ENCODE measurements around the gene ASB1. TPM values are rescaled to one million over a fixed set of nuclear protein-coding genes. Genes with fewer than 3 reads are reported as not detected.

ASB1 gene
- total RNA-seq, 2 experiments from 2014 or later: 14.3 to 19.6 TPM

DNA sequence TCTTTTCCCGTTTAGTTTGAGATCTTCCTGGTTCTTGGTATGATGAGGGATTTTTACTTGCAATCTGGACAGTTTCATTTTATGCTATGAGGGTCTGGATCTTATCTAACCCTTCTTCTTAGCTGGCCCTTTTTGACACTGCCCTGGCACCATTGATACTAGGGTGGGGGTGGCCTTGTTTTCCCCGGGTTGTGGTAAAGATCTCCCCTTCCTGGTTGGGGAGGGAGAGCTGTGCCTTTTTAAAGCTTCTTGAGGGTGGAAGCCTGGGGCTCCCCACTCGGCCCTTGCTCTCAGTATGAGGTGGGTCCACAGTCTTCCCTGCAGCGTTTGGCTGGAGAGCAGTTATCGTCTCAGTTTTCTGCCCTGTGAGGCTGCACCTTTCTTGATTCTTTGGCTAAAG, 66.1 kb downstream of the ASB1 start:
- intact Hi-C loops (cut with DNase I, micrococcal nuclease): no loop called here
- no peaks in the 10 kb centered on the region for H3K27me3 Mint-ChIP-seq
- Histone ChIP-seq H3K27ac (ENCODE audit: low read depth in 1 of 2, low read length in 2 of 2) (no peak overlapping the region), H3K4me3 (ENCODE audit: low read length) (no peak overlapping the region), H3K9me3 (ENCODE audit: control insufficient read depth in 1 of 2, insufficient read depth in 1 of 2, low read length in 2 of 2) (no peaks in the 10 kb centered on the region), H3K36me3 (ENCODE audit: insufficient read depth, low read length) (no peaks in the 10 kb centered on the region), H3K4me1 (ENCODE audit: insufficient read depth, low read length) (peaks cover 26% of the 10 kb centered on the region), H3K27me3 (ENCODE audit: control insufficient read depth in 1 of 2, insufficient read depth in 2 of 2, low read length in 2 of 2) (no peaks in the 10 kb centered on the region)
- ChIA-PET POLR2A (no interaction called here), CTCF (no interaction called here)
- TF ChIP-seq, protein P1, sequence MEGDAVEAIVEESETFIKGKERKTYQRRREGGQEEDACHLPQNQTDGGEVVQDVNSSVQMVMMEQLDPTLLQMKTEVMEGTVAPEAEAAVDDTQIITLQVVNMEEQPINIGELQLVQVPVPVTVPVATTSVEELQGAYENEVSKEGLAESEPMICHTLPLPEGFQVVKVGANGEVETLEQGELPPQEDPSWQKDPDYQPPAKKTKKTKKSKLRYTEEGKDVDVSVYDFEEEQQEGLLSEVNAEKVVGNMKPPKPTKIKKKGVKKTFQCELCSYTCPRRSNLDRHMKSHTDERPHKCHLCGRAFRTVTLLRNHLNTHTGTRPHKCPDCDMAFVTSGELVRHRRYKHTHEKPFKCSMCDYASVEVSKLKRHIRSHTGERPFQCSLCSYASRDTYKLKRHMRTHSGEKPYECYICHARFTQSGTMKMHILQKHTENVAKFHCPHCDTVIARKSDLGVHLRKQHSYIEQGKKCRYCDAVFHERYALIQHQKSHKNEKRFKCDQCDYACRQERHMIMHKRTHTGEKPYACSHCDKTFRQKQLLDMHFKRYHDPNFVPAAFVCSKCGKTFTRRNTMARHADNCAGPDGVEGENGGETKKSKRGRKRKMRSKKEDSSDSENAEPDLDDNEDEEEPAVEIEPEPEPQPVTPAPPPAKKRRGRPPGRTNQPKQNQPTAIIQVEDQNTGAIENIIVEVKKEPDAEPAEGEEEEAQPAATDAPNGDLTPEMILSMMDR (IDR thresholded peaks at IDR 0.05): no peak
- H3K4me1 Mint-ChIP-seq (ENCODE audit: low read depth): peaks cover 40% of the 10 kb centered on the region
- H3K9me3 Mint-ChIP-seq: no peaks in the 10 kb centered on the region
- DNase-seq (peak in 1 of 14 experiments; percentile 4), ATAC-seq (ENCODE audit: poor library complexity) (no peak)
- H3K4me3 Mint-ChIP-seq: no peak overlapping the region
- no peaks in the 10 kb centered on the region for H3K36me3 Mint-ChIP-seq (ENCODE audit: low read depth)
- H3K27ac Mint-ChIP-seq: peak overlapping the region; percentile 83

DNA sequence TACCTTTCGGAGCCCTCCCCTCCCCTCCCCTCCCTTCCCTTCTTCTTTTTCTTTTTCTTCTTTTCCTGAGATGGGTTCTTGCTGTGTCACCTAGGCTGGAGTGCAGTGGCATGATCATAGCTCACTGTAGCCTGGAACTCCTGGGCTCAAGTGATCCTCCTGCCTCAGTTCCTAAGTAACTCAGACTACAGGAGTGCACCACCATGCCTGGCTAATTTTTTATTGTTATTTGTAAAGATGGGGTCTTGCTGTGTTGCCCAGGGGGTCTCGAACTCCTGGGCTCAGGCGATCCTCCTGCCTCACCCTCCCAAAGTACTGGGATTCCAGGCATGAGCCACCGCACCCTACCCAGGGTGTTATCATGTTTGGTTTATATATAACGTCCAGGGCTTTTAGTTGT, 66.7 kb downstream of the ASB1 start:
- Histone ChIP-seq H3K27me3 (ENCODE audit: control insufficient read depth in 1 of 2, insufficient read depth in 2 of 2, low read length in 2 of 2) (no peaks in the 10 kb centered on the region), H3K4me3 (ENCODE audit: low read length) (no peak overlapping the region), H3K27ac (ENCODE audit: low read depth in 1 of 2, low read length in 2 of 2) (no peak overlapping the region), H3K4me1 (ENCODE audit: insufficient read depth, low read length) (peaks cover 26% of the 10 kb centered on the region), H3K9me3 (ENCODE audit: control insufficient read depth in 1 of 2, insufficient read depth in 1 of 2, low read length in 2 of 2) (no peaks in the 10 kb centered on the region), H3K36me3 (ENCODE audit: insufficient read depth, low read length) (no peaks in the 10 kb centered on the region)
- H3K4me1 Mint-ChIP-seq (ENCODE audit: low read depth): peaks cover 40% of the 10 kb centered on the region
- H3K36me3 Mint-ChIP-seq (ENCODE audit: low read depth): no peaks in the 10 kb centered on the region
- peak overlapping the region; percentile 83 for H3K27ac Mint-ChIP-seq
- no peaks in the 10 kb centered on the region for H3K9me3 Mint-ChIP-seq
- POLR2A ChIA-PET: no interaction called here
- no peak overlapping the region for H3K4me3 Mint-ChIP-seq
- no peaks in the 10 kb centered on the region for H3K27me3 Mint-ChIP-seq
- intact Hi-C loops (cut with DNase I, micrococcal nuclease): no loop called here
- DNase-seq (no peak), ATAC-seq (ENCODE audit: poor library complexity) (no peak)
- CTCF ChIA-PET: no interaction called here
- TF ChIP-seq, protein P1 (IDR thresholded peaks at IDR 0.05): no peak

DNA sequence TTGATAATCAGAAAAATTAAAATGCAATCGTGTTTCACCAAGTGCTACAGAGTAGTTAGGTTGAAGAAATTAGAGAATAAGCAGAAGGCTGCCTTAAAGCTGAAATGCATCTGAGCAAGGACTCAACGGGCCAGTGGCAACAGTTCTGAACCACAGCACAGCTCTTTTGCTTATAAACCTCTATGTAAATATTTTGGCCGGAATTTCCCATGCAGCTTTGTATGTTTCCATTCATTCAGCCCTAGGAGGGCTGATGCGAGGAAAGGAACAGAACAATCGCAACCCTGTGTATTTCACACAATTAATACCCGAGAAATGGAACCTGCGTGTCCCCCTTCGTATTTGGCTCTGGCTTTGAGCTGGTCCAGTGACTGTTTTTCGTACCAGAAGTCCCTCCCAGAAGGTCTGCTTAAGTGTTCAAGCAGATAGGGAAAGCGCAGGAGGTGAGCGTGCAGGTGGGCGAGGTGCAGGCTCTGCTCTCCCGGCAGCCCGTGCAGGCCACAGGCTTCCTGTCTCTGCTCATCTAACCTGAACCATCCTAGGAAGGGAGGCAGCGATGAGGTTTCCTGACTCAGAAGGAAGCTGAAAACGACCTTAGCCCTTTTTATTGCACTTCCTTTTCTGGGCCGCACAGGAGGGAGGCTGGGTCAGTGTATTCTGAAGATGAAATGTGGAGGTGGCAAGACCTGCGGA, 67.3 kb downstream of the ASB1 start:
- Histone ChIP-seq H3K27me3 (ENCODE audit: control insufficient read depth in 1 of 2, insufficient read depth in 2 of 2, low read length in 2 of 2) (no peaks in the 10 kb centered on the region), H3K27ac (ENCODE audit: low read depth in 1 of 2, low read length in 2 of 2) (peak overlapping the region in 1 of 2 donors; percentile 34), H3K4me1 (ENCODE audit: insufficient read depth, low read length) (peaks cover 26% of the 10 kb centered on the region), H3K36me3 (ENCODE audit: insufficient read depth, low read length) (no peaks in the 10 kb centered on the region), H3K9me3 (ENCODE audit: control insufficient read depth in 1 of 2, insufficient read depth in 1 of 2, low read length in 2 of 2) (no peaks in the 10 kb centered on the region), H3K4me3 (ENCODE audit: low read length) (peak overlapping the region; percentile 14)
- Mint-ChIP-seq H3K36me3 (ENCODE audit: low read depth) (no peaks in the 10 kb centered on the region), H3K4me3 (peak overlapping the region; percentile 67), H3K27ac (peak overlapping the region; percentile 83), H3K9me3 (no peaks in the 10 kb centered on the region), H3K27me3 (no peaks in the 10 kb centered on the region), H3K4me1 (ENCODE audit: low read depth) (peaks cover 40% of the 10 kb centered on the region)
- CTCF ChIA-PET: no interaction called here
- peak in 7 of 14 experiments; percentile 7 to 65 (median 40) for DNase-seq
- TF ChIP-seq, protein P1 (IDR thresholded peaks at IDR 0.05): no peak
- POLR2A ChIA-PET: no interaction called here
- ATAC-seq (ENCODE audit: poor library complexity): peak; percentile 76
- intact Hi-C loops (cut with DNase I, micrococcal nuclease): no loop called here

Data from CD4-positive, alpha-beta T cell (primary cell).